GM18907 (cell line): ENCODE measurements around the gene MED13L.

Experiments used
- ATAC-seq: cut with Tn5 transposase; IDR thresholded peaks from one replicate; pipeline ENCODE4 v1.9.1; 2021; ENCODE audit warnings: mild to moderate bottlenecking, moderate library complexity; ENCODE audit not compliant: unreplicated experiment

The MED13L gene

GRCh38 chr12:116278667-116279066, 1.2 kb upstream of the MED13L start:
- no peak for ATAC-seq

GRCh38 chr12:116278279-116278626, 760 bp upstream of the MED13L start:
- no peak for ATAC-seq

GRCh38 chr12:116276652-116277466, 634 bp downstream of the MED13L start:
- ATAC-seq: peak; percentile 43

- no peak for ATAC-seq
Measured at GRCh38 chr12:116274551-116275375, 2.7 kb downstream of the MED13L start.

GRCh38 chr12:116273813-116274550, 3.5 kb downstream of the MED13L start:
- ATAC-seq: no peak

GRCh38 chr12:116267948-116268347, 9.5 kb downstream of the MED13L start:
- ATAC-seq: no peak

GRCh38 chr12:116266631-116267349, 10.7 kb downstream of the MED13L start:
- no peak for ATAC-seq

GRCh38 chr12:116266168-116266601, 11.3 kb downstream of the MED13L start:
- no peak for ATAC-seq

- ATAC-seq: no peak
Measured at GRCh38 chr12:116265351-116266147, 11.9 kb downstream of the MED13L start.

- no peak for ATAC-seq
Measured at GRCh38 chr12:116264525-116265070, 12.9 kb downstream of the MED13L start.

- ATAC-seq: no peak
Measured at GRCh38 chr12:116263844-116264243, 13.6 kb downstream of the MED13L start.

GRCh38 chr12:116263431-116263830, 14.1 kb downstream of the MED13L start:
- ATAC-seq: no peak

- no peak for ATAC-seq
Measured at GRCh38 chr12:116262741-116263140, 14.8 kb downstream of the MED13L start.

- no peak for ATAC-seq
Measured at GRCh38 chr12:116261525-116262100, 15.9 kb downstream of the MED13L start.

GRCh38 chr12:116259800-116260577, 17.5 kb downstream of the MED13L start:
- no peak for ATAC-seq

- no peak for ATAC-seq
Measured at GRCh38 chr12:116257826-116258225, 19.7 kb downstream of the MED13L start.

GRCh38 chr12:116257215-116257614, 20.3 kb downstream of the MED13L start:
- no peak for ATAC-seq

GRCh38 chr12:116249938-116250337, 27.6 kb downstream of the MED13L start:
- ATAC-seq: no peak
